GM12878 (cell line): ENCODE measurements around the gene ZNF692. TPM values are rescaled to one million over a fixed set of nuclear protein-coding genes. Genes with fewer than 3 reads are reported as not detected.

Source experiments
- ASH2L ChIP-seq: fragments of 300-600, 200-600 bp; sonication (generic); IDR thresholded peaks from 2 replicates; pipeline ENCODE4 v1.6.1; 2017; ENCODE audit warnings: low read depth, mild to moderate bottlenecking, borderline replicate concordance
- BACH1 ChIP-seq: fragments of 450-650 bp; IDR thresholded peaks from 2 replicates; pipeline ENCODE4 v1.6.1; 2017; ENCODE audit warnings: mild to moderate bottlenecking, borderline replicate concordance
- CBFB ChIP-seq: IDR thresholded peaks from 2 replicates; pipeline ENCODE4 v1.6.1; 2016; ENCODE audit warnings: antibody characterized with exemption, low read depth
- E2F8 ChIP-seq: fragments of 450-650 bp; IDR thresholded peaks from 2 replicates; pipeline ENCODE4 v1.6.1; 2018; ENCODE audit warnings: mild to moderate bottlenecking, low read depth, moderate library complexity; ENCODE audit not compliant: partially characterized antibody
- EP300 ChIP-seq, 2 experiments: fragments of 150-350 bp in 1 of 2; IDR thresholded peaks; 2 replicates each; pipeline ENCODE4 v1.6.1; 2011 to 2012; ENCODE audit warnings: low read depth in 2 of 2, low read length in 2 of 2, borderline replicate concordance in 1 of 2, improper control_type of control experiment in 1 of 2, inconsistent platforms in 1 of 2; ENCODE audit not compliant: control insufficient read depth in 1 of 2
- ETV6 ChIP-seq, 2 experiments: fragments of 450-650 bp in 1 of 2; IDR thresholded peaks in 1 of 2; conservative IDR thresholded peaks in 1 of 2; 2 replicates each; pipeline ENCODE4 v1.6.1; 2014; ENCODE audit warnings: antibody characterized with exemption in 1 of 2, borderline replicate concordance in 1 of 2, low read depth in 1 of 2, mild to moderate bottlenecking in 1 of 2, moderate library complexity in 1 of 2
- KAT2A ChIP-seq: conservative IDR thresholded peaks from 2 replicates; pipeline ENCODE4 v1.6.1; 2011; ENCODE audit warnings: low read depth, low read length; ENCODE audit not compliant: control insufficient read depth
- MYB ChIP-seq: fragments of 150-350 bp; IDR thresholded peaks from 2 replicates; pipeline ENCODE4 v1.6.1; 2014; ENCODE audit warnings: mild to moderate bottlenecking, low read depth, low read length, borderline replicate concordance
- MYC ChIP-seq: IDR thresholded peaks from 2 replicates; pipeline ENCODE4 v1.6.1; 2011; ENCODE audit warnings: mild to moderate bottlenecking, low read length, moderate library complexity, inconsistent platforms; ENCODE audit not compliant: insufficient read depth, insufficient replicate concordance, insufficient read length, severe bottlenecking
- NRF1 ChIP-seq: conservative IDR thresholded peaks from 2 replicates; pipeline ENCODE4 v1.6.1; 2011; ENCODE audit warnings: mild to moderate bottlenecking, low read depth, low read length, improper control_type of control experiment
- PBX3 ChIP-seq: IDR thresholded peaks from 2 replicates; pipeline ENCODE4 v1.6.1; 2011; ENCODE audit warnings: mild to moderate bottlenecking, low read depth, low read length, moderate library complexity; ENCODE audit not compliant: insufficient replicate concordance
- POLR2A ChIP-seq: IDR thresholded peaks from 2 replicates; pipeline ENCODE4 v1.6.1; 2011; ENCODE audit warnings: low read depth, mild to moderate bottlenecking, low read length
- PRDM15 ChIP-seq: fragments of 450-650 bp; formaldehyde crosslinking; IDR thresholded peaks from 2 replicates; pipeline ENCODE4 v1.4.0; 2020; ENCODE audit warnings: mild to moderate bottlenecking, moderate library complexity
- ZNF592 ChIP-seq: fragments of 450-650 bp; IDR thresholded peaks from 2 replicates; pipeline ENCODE4 v1.6.1; 2017; ENCODE audit warnings: mild to moderate bottlenecking, moderate library complexity
- ZZZ3 ChIP-seq: IDR thresholded peaks from 2 replicates; pipeline ENCODE4 v1.6.1; 2011; ENCODE audit warnings: low read depth; ENCODE audit not compliant: control insufficient read depth, insufficient read length
- polyA plus RNA-seq, 11 experiments: library from polyadenylated mRNA; depleted of rRNA in 4 of 11; unstranded in 6 of 11; stranded (reverse) in 5 of 11; fragments of >200 nt; fragmentation: Nextera tagmentation in 4 of 11; fragmentation: Illumina TruSeq in 1 of 11; extraction: Ambion mirVana in 4 of 11; extraction: Trizol in 1 of 11; gene quantifications; 1 replicate in 1 of 11; 2 replicates in 10 of 11; pipeline versions ENCODE4 v1.2.1 to v1.2.3, GENCODE V29; 2011 to 2016; ENCODE audit warnings: inconsistent platforms in 2 of 11, missing spikeins in 2 of 11, low read depth in 1 of 11
- total RNA-seq, 4 experiments: library from RNA; depleted of rRNA in 3 of 4; stranded (reverse); fragments of >200 nt in 3 of 4; fragmentation: Illumina TruSeq in 1 of 4; extraction: Trizol in 1 of 4; gene quantifications; 2 replicates each; pipeline versions ENCODE4 v1.2.1 to v1.2.3, GENCODE V29; 2013 to 2021

The ZNF692 gene
- total and polyA plus RNA-seq, 10 of the 15 experiments (the other 5 are each of a cell fraction or from before 2014, with no cell fraction given) = 5.3 to 76.6 (median 36.9) TPM

- no peak for TF ChIP-seq E2F8
- peak; percentile 92 for TF ChIP-seq POLR2A
- no peak for TF ChIP-seq PBX3
- no peak for TF ChIP-seq MYC
- no peak for TF ChIP-seq CBFB
- TF ChIP-seq MYB = no peak
- no peak for TF ChIP-seq ASH2L
- no peak for TF ChIP-seq EP300 (IDR thresholded peaks at IDR 0.05; ENCODE audit: borderline replicate concordance in 1 of 2, control insufficient read depth in 1 of 2, low read depth in 2 of 2, low read length in 2 of 2)
- no peak for TF ChIP-seq PRDM15 (CRISPR knock-in tag)
- TF ChIP-seq KAT2A = no peak
- TF ChIP-seq ZZZ3 = no peak
- 0 out of 2 replicates have a peak, but pooled peaks have one; percentile 37 for TF ChIP-seq BACH1
- TF ChIP-seq ZNF592 = no peak
- TF ChIP-seq ETV6 (conservative IDR thresholded peaks at IDR 0.05 in 1 of 2, IDR thresholded peaks at IDR 0.05 in 1 of 2; ENCODE audit: borderline replicate concordance in 1 of 2, low read depth in 1 of 2) = no peak
- TF ChIP-seq NRF1 = no peak
Observed at GRCh38 chr1:248862998-248863881, 4.4 kb upstream of the ZNF692 start (continued).
